ENCODE results near the gene NKD2.

Gene NKD2

GRCh38 chr5:1083823-1084605, 75.4 kb downstream of the NKD2 start:
- no peak overlapping the region for H3K4me3 ChIP-seq (replicated peaks; ENCODE audit: low read depth, low read length)
- no peak for DNase-seq (ENCODE audit: extremely low read depth, low read depth)
- no peak for TF ChIP-seq CTCF (IDR thresholded peaks at IDR 0.05; ENCODE audit: low read depth, low read length, missing control alignments)

- no peak overlapping the region for H3K4me3 ChIP-seq (replicated peaks; ENCODE audit: low read depth, low read length)
- no peak for DNase-seq (ENCODE audit: extremely low read depth, low read depth)
- TF ChIP-seq CTCF (IDR thresholded peaks at IDR 0.05; ENCODE audit: low read depth, low read length, missing control alignments), result no peak
Measured at GRCh38 chr5:1085391-1085790, 76.8 kb downstream of the NKD2 start.

- no peak for TF ChIP-seq CTCF (IDR thresholded peaks at IDR 0.05; ENCODE audit: low read depth, low read length, missing control alignments)
- H3K4me3 ChIP-seq (replicated peaks; ENCODE audit: low read depth, low read length), result no peak overlapping the region
- no peak for DNase-seq (ENCODE audit: extremely low read depth, low read depth)
Measured at GRCh38 chr5:1086137-1086536, 77.5 kb downstream of the NKD2 start.

- no peak overlapping the region for H3K4me3 ChIP-seq (replicated peaks; ENCODE audit: low read depth, low read length)
- no peak for TF ChIP-seq CTCF (IDR thresholded peaks at IDR 0.05; ENCODE audit: low read depth, low read length, missing control alignments)
- no peak for DNase-seq (ENCODE audit: extremely low read depth, low read depth)
Measured at GRCh38 chr5:1086871-1087270, 78.3 kb downstream of the NKD2 start.

- TF ChIP-seq CTCF (IDR thresholded peaks at IDR 0.05; ENCODE audit: low read depth, low read length, missing control alignments), result no peak
- H3K4me3 ChIP-seq (replicated peaks; ENCODE audit: low read depth, low read length), result no peak overlapping the region
Measured at GRCh38 chr5:1087428-1087827, 78.8 kb downstream of the NKD2 start.

GRCh38 chr5:1088031-1088430, 79.4 kb downstream of the NKD2 start:
- DNase-seq (ENCODE audit: extremely low read depth, low read depth), result no peak
- H3K4me3 ChIP-seq (replicated peaks; ENCODE audit: low read depth, low read length), result no peak overlapping the region
- TF ChIP-seq CTCF (IDR thresholded peaks at IDR 0.05; ENCODE audit: low read depth, low read length, missing control alignments), result no peak

More at GRCh38 chr5:1087428-1087827, 78.8 kb downstream of the NKD2 start:
- no peak for DNase-seq (ENCODE audit: extremely low read depth, low read depth)
